HG02763 (cell line): ENCODE data around the gene CDCP1.

Experiments
- ATAC-seq: cut with Tn5 transposase; IDR thresholded peaks from one replicate; pipeline ENCODE4 v1.9.1; 2021; ENCODE audit warnings: mild to moderate bottlenecking, moderate library complexity; ENCODE audit not compliant: unreplicated experiment

CDCP1 gene

DNA sequence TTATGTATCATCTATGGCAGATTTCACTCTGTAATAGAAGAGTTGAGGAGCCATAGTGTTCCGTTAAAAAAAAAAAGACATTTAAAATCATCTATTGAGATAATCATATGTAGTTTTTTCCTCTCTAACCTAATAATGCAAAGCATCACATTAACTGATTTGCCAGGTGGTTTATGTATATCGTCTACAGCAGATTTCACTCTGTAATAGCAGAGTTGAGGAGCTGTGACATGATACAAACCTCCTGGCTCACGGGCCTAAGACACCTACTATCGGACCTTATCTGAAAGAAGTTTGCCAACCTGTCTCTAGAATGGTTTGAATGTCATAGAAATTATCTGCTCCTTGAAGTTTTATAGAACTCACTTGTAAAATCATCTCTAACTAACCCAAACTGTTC, 29.8 kb downstream of the CDCP1 start:
- no peak for ATAC-seq

DNA sequence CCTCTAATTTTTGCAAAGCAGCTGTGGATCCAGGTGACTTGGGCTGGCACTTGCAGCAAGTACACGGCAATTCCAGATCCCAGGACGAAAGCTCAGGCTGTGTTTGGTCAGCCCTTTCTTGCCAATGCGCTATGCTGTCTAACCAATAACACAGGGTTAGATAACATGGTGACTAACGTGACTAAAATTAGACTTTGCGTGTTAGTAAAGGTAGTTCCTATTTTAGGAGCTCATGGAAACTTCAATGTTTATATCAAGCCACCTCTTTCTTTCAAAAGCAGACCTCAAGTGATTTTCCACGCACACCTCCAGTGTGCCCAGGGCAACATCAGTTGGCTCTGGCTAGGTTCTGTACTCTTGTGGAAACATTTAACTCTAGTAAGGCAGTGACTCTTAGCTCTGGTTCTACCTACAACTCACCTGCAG, 32.5 kb downstream of the CDCP1 start:
- ATAC-seq, result no peak

DNA sequence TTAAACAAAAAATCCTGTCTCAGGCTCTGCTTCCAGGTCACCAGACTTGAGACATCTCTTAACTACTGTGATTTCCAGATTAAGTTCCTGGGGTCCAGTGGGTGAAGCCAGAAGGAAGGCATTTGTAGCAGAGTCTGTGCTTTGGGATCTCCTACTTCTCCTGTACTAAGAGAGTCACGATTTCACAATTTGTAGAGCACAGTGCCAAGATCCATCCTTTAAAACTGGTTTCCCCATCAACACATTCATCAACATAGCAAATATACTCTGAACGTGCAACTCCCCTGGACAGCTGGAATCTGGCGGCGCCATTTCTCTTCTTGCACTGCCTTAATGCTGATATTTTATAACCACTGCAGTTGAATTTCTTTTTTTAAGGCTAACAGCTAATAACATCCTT, 33.2 kb downstream of the CDCP1 start:
- no peak for ATAC-seq

DNA sequence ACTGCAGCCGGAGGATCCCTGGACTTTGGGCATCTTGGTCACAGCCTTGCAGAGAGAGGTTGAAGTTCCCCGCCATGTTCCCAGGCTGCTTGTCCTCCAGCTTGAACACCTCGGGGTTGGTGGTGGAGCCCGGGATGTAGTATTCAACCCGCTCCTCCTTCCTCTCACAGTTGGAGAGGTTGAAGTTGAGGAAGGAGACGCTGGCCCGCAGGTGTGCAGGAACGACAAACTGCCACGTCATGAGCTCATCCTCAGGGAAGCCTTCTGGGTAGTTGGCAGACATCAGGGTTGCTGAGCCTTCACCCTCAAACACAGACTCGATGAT, 35.7 kb downstream of the CDCP1 start:
- ATAC-seq, result no peak

DNA sequence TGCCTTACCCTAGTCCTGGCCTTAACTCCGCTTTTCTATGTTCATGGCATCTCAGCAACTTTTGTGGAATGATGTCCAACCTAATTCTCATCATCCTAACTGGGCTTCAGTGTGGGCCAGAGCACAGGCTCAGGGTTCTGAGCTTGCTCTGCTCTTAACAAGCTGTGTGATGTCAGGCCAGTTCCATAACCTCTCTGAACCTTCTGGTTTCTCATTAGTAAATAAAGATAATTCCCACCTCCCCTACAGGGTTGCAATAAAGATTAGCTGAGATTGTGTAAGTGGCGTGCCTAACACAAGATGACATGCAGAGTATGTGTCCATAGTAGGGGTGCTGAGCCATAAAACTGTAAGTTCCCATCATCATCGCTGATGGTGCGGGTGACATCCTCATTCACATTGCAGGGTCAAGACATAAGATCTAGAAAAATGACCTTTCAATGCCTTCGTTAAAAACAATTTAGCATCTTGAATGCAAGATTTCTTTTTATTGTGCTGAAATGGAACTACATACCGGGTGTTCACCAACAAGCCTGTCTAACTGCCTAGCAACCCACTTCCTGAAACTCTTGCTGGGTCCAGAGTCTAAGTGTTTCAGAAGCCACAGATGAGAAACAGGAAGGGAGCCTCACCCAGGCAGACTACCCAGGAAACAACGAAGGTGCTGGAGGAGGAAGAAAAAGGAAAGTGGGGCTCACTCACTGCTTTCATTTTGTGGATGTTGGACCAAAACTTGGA, 36.2 kb downstream of the CDCP1 start:
- no peak for ATAC-seq

DNA sequence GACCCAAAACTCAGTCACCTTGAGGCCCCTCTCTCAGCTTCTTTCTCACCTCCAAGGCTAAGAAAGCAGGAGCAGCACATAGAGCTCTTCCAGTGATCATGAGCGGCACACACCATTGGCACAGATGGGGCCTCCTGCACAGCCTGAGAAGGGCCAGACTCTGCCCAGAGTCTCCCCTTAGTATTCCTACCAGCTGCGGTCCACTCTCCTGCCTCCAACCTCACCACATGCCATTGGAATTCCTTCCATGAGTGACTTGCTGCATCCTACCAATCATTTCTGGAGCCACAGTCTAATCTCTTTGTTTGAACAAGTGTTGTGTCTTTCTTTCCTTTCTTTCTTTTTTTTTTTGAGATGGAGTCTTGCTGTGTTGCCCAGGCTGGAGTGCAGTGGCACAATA, 39.3 kb downstream of the CDCP1 start:
- no peak for ATAC-seq

DNA sequence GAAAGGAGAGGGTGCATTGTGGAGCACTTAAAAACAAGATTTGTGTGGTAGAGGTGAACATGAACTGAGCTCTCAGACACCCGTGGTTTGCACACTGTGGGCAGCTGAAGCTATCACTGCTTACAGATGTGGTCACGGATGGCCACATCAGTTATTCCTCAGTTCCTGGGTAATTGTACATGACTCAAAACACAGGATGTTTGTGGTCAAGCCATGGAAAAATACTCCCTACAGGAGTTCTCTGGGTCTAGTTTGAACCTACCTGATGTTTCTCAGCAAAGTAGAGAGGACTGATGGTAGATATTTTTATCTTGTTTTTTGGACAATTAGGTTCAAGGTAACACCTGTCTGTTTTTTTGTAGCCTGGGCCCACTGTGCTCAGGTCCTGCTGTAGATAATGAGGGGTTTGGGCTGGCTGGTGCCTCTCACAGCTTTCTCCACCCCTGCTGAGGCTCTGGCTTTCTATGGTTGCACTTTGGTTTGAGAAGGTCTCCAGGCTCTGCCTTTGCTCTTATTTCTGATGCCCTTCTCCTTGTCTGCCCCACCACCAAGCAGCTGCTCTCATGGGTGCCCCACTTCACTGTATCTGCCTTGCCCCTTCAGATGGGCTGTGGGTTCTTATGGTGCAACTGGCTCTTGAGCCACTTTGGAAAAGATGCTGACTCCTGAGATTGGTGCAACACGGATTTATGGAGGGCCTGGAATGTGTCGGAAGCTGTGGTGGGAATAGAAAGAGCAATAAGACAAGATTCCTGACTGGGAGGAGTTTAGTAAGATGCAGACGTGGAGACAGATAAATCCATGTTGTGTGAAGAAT, 40.1 kb downstream of the CDCP1 start:
- no peak for ATAC-seq

DNA sequence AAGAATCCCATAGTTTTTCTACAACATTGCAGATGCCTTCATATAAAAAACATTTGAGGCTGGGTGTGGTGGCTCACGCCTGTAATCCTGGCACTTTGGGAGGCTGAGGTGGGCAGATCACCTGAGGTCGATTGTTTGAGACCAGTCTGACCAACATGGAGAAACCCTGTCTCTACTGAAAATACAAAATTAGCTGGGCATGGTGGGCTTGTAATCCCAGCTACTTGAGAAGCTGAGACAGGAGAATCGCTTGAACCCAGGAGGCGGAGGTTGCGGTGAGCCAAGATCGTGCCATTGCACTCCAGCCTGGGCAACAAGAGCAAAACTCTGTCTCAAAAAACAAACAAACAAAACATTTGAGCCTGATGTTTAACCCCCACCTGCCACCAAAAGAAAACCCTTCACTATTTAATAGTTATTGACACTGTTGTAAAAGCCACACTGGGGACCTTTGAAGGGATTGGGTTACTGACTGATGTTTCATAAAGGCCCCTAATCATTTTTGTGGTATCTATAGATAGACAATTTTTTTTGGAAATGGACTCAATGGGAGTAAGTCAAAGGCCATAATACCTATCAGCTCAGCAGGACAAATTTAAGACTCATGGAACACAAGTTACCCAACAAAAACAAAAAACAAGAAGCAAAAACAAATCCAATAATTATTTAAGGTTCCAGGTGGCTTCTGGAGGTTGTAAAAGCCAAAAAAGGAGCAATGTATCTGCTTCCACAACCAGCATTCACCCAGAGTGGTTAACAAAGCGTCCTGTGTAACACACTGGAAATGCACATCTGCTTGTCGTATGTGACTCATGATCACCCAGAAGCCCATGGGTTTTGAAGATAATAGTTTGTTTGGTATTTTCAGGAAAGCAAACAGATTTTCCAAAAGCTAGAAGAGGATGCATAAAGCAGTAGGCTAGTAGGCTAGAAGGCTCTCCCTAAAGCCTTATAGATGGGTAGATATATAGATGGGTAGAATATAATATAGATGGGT, 41.2 kb downstream of the CDCP1 start:
- no peak for ATAC-seq

DNA sequence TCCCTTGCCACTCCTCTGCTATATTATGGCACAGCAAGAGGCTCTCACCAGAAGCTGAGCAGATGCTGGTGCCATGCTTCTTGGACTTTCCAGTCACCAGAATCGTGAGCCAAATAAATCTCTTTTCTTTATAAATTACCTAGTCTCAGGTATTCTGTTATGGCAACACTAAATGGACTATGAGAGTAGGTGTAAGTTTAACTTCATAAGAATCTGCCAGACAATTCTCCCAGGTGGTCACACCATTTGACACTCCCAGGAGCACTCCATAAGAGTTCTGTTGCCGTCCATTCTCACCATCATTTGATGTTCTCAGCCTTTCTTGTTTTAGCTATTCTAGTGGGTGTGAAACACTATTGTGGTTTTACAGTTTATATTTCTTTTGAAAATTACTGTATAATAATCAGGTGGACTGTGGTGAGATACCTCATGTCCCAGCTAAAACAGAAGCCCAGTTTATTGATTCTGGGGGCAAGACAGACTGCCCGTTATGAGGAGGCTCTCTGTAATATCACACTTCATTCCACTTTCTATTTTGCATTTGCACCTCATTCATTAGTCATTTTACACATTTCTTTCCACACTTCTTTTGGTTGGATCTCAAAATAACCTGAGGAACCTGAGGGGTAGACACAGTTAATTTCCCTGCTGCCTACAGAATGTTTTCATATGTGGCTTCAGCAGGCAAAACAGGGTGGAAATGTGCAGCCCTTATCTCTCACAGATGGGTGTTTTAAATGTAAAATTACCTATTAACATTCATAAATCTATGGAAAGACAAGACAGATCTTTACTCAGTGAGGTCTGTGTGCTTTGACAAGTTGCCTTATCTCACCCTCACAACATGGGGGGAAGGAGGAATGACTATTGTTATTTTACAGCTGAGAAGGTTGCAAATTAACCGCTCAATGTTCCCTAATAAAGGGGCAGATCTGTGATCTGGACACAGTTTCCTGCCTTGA, 42.1 kb downstream of the CDCP1 start:
- ATAC-seq, result no peak

DNA sequence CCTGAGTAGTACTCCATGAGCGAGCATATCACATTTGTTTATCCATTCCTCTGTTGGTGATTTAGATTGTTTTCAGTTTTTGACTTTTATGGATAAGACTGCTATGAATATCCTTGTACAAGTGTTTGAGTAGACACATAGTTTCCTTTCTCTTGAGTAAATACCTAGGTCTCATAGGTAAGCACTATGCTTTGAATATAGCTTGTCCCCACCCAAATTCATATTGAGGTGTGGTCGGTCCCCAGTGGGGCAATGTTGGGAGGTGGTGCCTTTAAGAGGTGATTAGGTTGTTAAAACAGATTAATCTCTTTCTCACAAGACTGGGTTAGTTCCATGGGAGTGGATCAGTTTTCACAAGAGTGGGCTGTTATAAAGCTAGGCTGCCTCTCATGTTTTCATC, 42.8 kb downstream of the CDCP1 start:
- ATAC-seq, result no peak

DNA sequence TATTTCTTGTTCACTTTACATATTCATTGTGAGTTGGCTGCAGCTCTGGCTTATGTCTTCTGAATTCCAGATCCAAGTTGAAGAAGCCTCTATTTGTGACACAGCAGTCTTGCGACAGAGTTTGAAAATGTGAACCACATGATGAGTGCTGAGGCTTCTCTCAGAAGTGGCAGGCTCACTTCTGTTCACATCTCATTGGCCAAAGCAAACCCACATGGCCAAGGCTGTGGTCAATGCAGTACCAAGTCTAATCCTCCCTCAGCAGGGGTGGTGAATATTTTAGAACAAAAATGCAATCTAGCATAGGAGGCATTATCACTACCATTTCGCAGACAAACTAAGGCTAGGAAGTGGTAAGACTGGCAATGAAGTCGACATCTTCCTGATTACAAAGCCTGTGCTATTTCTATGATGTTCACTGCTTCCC, 45.2 kb downstream of the CDCP1 start:
- ATAC-seq, result no peak

DNA sequence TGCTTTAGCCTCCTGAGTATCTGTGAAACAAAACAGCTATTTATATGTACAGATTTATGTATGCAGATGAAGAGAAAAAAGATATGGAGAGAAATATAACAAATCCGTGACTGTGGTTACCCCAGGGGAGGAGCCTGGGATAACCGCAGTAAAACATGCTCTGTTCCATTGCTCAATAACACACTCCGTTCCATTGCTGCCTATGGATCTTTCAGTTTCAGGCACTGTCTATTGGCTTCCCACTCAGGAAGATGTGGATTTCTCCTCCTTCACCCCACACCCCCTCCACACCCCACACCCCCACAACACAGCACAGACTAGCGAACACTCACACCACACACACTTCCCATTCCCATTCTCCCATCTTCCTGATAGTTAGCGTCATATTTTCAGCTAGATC, 47.9 kb downstream of the CDCP1 start:
- no peak for ATAC-seq

DNA sequence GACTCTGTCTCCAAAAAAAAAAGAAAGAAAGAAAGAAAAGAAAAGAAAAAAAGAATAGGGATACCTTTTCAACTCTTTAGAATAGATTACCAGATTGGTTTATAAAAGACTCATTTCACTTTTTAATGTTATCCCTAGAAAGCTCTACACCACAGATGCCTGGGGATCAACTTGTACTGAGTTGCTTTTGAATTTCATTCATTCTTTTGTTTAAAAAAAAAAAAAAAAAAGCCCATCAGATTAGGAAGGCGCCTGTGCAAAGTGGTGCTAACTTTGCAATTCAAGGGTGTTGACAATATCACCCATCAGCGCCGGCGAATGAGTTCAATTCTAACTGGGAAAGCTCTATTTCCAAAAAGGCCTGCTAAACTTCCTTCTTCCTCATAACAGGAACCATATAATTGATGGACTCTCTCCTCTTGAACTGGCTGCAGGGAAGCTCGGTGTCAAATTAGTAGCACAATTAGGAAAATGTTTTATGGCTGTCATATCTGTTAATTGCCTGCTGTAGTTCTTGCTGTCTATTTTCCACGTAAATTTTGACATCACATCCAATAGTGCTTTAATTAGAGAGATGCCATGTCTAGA, 48.8 kb downstream of the CDCP1 start:
- ATAC-seq, result no peak

DNA sequence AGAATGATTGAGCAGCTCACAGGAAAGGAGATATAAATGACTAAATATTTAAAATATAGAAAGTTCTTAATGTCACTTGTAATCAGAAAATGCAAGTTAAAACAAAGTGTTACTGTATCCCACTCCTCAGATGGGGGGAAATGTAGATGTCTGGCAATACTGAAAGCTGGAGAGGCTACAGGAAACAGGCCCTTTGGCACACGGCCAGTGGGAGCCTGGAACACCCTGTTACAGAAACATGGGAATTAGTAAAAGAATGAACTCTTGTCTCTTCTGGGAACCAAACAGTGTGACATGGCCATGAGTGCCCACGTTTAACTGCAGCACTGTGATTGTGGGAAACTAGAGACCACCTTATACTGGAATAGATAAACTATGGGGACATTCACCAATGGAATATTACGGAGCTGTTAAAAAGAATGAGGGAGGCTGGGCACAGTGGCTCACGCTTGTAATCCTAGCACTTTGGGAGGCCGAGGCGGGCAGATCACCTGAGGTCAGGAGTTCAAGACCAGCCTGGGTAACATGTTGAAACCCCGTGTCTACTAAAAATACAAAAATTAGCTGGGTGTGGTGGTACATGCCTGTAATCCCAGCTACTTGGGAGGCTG, 50.2 kb downstream of the CDCP1 start:
- no peak for ATAC-seq

DNA sequence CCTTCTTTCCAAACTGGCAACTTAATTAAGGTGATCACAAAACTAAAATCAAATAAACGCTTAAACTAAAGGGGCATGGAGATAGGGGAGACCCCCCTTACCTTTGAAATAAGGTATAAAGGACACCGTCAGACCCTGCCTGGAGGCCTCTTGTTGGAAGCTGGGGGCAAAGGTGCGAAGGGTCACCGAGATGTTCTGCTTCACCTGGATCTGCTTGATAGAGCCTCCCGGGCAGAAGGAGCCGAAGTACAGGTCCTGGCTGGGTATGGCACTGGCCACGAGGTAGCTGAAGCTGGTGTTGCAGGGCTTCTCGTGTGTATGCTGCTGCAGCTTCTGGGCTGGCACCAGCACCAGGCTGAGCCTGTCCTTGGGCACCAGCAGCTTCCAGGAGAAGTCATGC, 53.0 kb downstream of the CDCP1 start:
- ATAC-seq, result no peak

DNA sequence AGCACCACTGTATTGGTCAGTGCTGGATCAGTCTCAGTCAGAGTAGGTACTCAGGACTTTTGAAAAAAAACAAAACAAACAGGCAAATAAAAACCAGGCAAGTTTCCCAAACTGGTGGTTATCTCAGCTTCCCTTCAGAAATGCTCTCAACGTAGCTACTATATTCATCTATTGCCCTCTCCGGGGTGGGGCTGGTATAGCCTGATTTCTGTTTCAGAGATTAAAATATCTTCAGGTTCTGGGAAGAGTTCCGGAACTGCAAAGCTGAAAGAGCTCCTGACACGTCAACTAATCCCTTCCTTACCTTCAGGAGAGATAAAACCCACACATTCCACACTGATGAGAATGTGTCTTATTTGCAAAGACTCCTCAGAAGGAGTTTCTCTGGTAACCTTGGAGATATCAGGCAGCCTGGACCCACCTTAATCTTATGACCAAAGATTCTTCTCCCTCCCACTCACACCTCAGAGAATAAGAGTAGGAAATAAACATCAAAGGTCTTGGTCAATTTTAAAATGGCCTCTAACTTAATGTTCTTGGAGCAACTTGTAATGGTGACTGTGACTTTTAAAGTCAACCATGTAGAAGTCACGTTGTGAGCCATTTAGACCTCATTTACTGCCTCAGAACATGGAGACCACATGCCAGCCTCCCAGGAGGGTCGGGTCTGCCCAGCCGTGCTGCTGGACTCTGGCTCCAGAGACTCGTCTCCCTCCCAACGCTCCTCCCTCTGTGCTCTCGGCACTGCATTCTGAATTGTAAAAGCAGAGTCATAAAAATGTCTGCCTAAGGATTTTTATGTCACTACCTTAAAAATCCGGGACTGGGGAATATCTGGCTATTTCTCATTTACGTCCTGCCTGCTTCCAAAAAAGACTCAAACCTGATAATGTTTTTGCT, 53.8 kb downstream of the CDCP1 start:
- no peak for ATAC-seq

DNA sequence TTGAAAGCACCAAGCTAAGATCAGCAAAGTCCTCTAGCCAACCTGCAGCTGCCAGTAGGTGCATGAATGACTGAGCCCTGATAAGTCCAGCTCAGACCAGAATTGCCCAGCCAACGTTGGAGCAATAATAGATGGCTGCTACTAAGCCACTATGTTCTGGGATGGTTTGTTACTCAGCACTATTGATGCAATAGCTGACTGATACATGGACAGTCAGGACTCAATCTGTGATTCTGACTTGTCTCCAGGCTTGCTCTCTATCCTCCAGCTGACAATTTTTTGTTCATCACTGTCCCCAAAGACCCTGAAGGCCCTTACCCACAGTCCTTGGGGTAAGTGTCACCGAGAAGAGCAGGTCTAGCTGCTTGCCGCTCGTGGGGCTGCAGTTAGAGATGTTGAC, 55.3 kb downstream of the CDCP1 start:
- no peak for ATAC-seq
